PC-9 (cell line): ENCODE measurements around the gene CCDC134. TPM values are rescaled to one million over a fixed set of nuclear protein-coding genes. Genes with fewer than 3 reads are reported as not detected.

Experiments used
- BruUV-seq: library from RNA; stranded (reverse); fragments of 400-500 nt; replicated peaks from 2 replicates; lab custom pipeline; 2021; lab: Mats Ljungman, UMichigan
- CTCF ChIA-PET: fragments of 300-600 bp; sonication (Branson Sonifier 250); formaldehyde crosslinking; loops from one replicate; lab custom pipeline; 2022; ENCODE audit warnings: antibody characterized with exemption; lab: Charles Lee
- POLR2A ChIA-PET: fragments of 300-600 bp; sonication (Branson Sonifier 250); formaldehyde crosslinking; loops from one replicate; lab custom pipeline; 2022; ENCODE audit warnings: antibody characterized with exemption; ENCODE audit not compliant: unreplicated experiment; lab: Charles Lee
- DNase-seq, 2 experiments: peaks; one replicate each; pipeline versions ENCODE4 v3.0.0 to v3.0.0-alpha.2; 2015 to 2022; ENCODE audit warnings: mixed read lengths in 1 of 2
- H2AFZ ChIP-seq: fragments of 200-600 bp; sonication (generic); 2 replicates; pipeline ENCODE4 v1.8.1; 2017; ENCODE audit warnings: antibody characterized with exemption
- H3F3A ChIP-seq: fragments of 200-600 bp; sonication (generic); 2 replicates; pipeline ENCODE4 v1.8.1; 2017; ENCODE audit warnings: antibody characterized with exemption, mild to moderate bottlenecking, low read depth; ENCODE audit not compliant: insufficient read depth
- H3K27ac ChIP-seq: fragments of 200-600 bp; sonication (generic); 2 replicates; pipeline ENCODE4 v1.6.1; 2016; ENCODE audit warnings: mixed run types
- H3K27me3 ChIP-seq: fragments of 200-600 bp; sonication (generic); 2 replicates; pipeline ENCODE4 v1.6.1; 2016; ENCODE audit warnings: low read depth, mixed run types; ENCODE audit not compliant: insufficient read depth
- H3K36me3 ChIP-seq: fragments of 200-600 bp; sonication (generic); 2 replicates; pipeline ENCODE4 v1.6.1; 2016; ENCODE audit warnings: low read depth, mixed run types
- H3K4me1 ChIP-seq: fragments of 200-600 bp; sonication (generic); replicated peaks from 2 replicates; pipeline ENCODE4 v1.6.1; 2016; ENCODE audit warnings: mixed run types; ENCODE audit not compliant: insufficient read depth
- H3K4me2 ChIP-seq: fragments of 200-600 bp; sonication (generic); 2 replicates; pipeline ENCODE4 v1.6.1; 2017; ENCODE audit warnings: mixed run types
- H3K4me3 ChIP-seq: fragments of 200-600 bp; sonication (generic); 2 replicates; pipeline ENCODE4 v1.6.1; 2016; ENCODE audit warnings: mixed run types
- H3K79me2 ChIP-seq: fragments of 200-600 bp; sonication (generic); 2 replicates; pipeline ENCODE4 v1.6.1; 2017; ENCODE audit warnings: low read depth, mixed run types
- H3K9me2 ChIP-seq: fragments of 200-600 bp; sonication (generic); 2 replicates; pipeline ENCODE4 v1.8.1; 2017; ENCODE audit warnings: mild to moderate bottlenecking; ENCODE audit not compliant: insufficient read depth
- H3K9me3 ChIP-seq: fragments of 200-600 bp; sonication (generic); 2 replicates; pipeline ENCODE4 v1.8.1; 2016; ENCODE audit warnings: low read depth; ENCODE audit not compliant: insufficient read depth
- H4K20me1 ChIP-seq: fragments of 200-600 bp; sonication (generic); 2 replicates; pipeline ENCODE4 v1.8.1; 2017; ENCODE audit not compliant: insufficient read depth
- CTCF ChIP-seq: fragments of 200-600 bp; sonication (generic); conservative IDR thresholded peaks from 2 replicates; pipeline ENCODE4 v1.6.1; 2017; ENCODE audit warnings: mixed run types, antibody characterized with exemption, mild to moderate bottlenecking, moderate library complexity
- EZH2 ChIP-seq: fragments of 200-600 bp; sonication (generic); IDR thresholded peaks from 2 replicates; pipeline ENCODE4 v1.8.0; 2017; ENCODE audit warnings: antibody characterized with exemption, low read depth
- intact Hi-C: fragments of 100-400 bp; cut with micrococcal nuclease; formaldehyde crosslinking; loops from one replicate; pipeline ENCODE4 v1.10.0; 2022; ENCODE audit not compliant: unreplicated experiment
- total RNA-seq: library from RNA; stranded (reverse); gene quantifications from 2 replicates; pipeline ENCODE4 v1.2.3, GENCODE V29; 2021

Gene CCDC134
- total RNA-seq, 1 experiment from 2014 or later, result 29.0 TPM

- TF ChIP-seq EZH2 (no peak), CTCF (no peak)
- H2AFZ ChIP-seq, result no peak overlapping the region
- intact Hi-C loops, result no loop called here
- ChIA-PET POLR2A (no interaction called here), CTCF (interaction anchor here (0.6 to 1.4 kb wide), 2 partner anchors 35 to 128 kb away, joined by 3 to 15 read pairs; no protein-coding TSS in a partner anchor)
- H3F3A ChIP-seq, result peaks cover 22% of the 10 kb centered on the region; the same call in 1 of the 2 replicates
- no peak for DNase-seq
- H3K9me3 ChIP-seq, result no peaks in the 10 kb centered on the region
- no peaks in the 10 kb centered on the region for H3K36me3 ChIP-seq
- H3K4me1 ChIP-seq, result peaks cover 9% of the 10 kb centered on the region
- H3K9me2 ChIP-seq, result no peaks in the 10 kb centered on the region
- H3K79me2 ChIP-seq, result no peaks in the 10 kb centered on the region
- no peak overlapping the region for H3K4me3 ChIP-seq
- no TSS peak for BruUV-seq
- no peak overlapping the region for H3K27ac ChIP-seq
- H3K27me3 ChIP-seq, result no peaks in the 10 kb centered on the region
- no peak overlapping the region for H3K4me2 ChIP-seq
- H4K20me1 ChIP-seq, result no peaks in the 10 kb centered on the region; the same call in 1 of the 2 replicates
Measured at GRCh38 chr22:41825376-41825775, 24.9 kb downstream of the CCDC134 start.

DNA sequence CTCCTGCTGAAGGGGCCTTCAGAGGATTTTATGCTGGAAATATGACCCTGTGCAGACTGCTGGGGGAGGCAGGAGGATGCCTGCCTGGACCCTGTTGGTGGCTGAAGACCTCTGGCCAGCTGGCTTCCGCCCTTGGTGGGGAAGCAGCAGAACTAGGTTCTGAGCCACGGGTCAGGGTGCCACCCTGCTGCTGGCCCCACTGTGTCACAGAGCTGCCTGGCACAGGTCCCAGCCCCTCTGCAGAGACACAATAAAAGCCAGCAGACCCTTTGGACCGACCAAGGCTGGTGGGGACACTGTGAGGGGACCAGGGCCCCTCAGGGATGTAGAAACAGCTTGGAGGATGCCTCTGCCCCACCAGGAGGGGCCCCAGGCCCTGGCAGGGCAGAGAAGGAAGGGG lies 25.5 kb downstream of the CCDC134 start:
- CTCF ChIA-PET, result interaction anchor here (1.4 kb wide), 1 partner anchor 129 kb away, joined by 3 read pairs; no protein-coding TSS in a partner anchor
- Histone ChIP-seq H3F3A (peaks cover 23% of the 10 kb centered on the region; the same call in 1 of the 2 replicates), H3K4me3 (no peak overlapping the region), H3K27ac (no peak overlapping the region), H3K27me3 (no peaks in the 10 kb centered on the region), H3K36me3 (no peaks in the 10 kb centered on the region), H3K9me2 (no peaks in the 10 kb centered on the region), H3K9me3 (no peaks in the 10 kb centered on the region), H2AFZ (no peak overlapping the region), H3K4me2 (no peak overlapping the region), H4K20me1 (no peaks in the 10 kb centered on the region; the same call in 1 of the 2 replicates), H3K4me1 (peaks cover 9% of the 10 kb centered on the region), H3K79me2 (no peaks in the 10 kb centered on the region)
- POLR2A ChIA-PET, result interaction anchor here (1.1 kb wide), 1 partner anchor 57 kb away, joined by 4 read pairs; no protein-coding TSS in a partner anchor
- intact Hi-C loops, result no loop called here
- TF ChIP-seq CTCF (no peak), EZH2 (no peak)
- no peak for DNase-seq
- BruUV-seq, result no TSS peak

DNA sequence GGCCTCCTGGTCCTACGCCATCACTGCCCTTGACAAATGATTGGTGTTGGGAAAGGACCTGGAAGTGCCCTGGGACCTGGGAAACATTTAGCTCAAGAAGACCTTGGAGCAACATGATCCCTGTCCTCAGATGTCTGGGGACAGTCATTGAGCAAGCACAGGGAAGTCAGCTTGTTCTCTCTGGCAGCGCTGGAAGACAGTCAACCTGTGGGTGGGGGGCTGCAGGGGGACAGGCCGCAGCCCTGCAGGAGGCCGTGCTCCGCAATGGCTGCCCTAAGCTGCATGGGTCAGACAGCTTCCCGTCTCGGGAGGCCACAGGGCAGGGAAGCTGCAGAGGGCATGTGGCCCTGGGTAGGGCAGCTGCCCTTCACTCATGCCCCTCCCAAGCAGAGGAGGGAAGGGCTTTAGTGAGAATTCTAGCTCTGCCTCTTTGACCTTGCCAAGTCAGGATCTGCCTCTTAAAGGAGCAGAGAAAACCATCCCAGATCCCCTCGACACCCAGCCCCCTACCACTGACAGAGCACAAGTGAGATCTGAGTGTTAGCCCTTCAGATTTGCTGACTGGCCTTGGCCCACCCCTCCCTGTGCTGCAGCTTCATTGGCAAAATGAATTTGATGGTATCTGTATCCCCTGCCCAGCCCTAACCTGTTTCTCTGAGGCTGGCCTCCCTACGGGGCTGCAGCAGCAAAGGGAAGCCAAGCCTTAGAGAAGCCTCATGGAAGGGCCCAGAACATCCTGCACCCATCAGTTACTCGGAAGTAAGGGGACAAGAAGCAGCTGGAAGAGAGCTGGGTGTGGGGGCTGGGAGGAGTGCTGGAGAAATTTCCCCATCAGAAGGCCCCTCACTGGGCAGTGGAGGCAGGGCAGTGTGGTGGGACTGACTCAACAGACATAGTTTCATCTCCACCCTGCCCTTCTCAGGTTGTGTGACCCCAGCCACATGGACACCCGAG lies 26.2 kb downstream of the CCDC134 start:
- POLR2A ChIA-PET, result interaction anchor here (1.1 kb wide), 1 partner anchor 56 kb away, joined by 4 read pairs; no protein-coding TSS in a partner anchor
- no peak overlapping the region for H3K4me2 ChIP-seq
- peaks cover 26% of the 10 kb centered on the region; the same call in 1 of the 2 replicates for H3F3A ChIP-seq
- no peaks in the 10 kb centered on the region for H3K9me3 ChIP-seq
- H3K36me3 ChIP-seq, result no peaks in the 10 kb centered on the region
- 0 out of 2 replicates have a peak, but pooled peaks cover 4% of the 10 kb centered on the region for H3K79me2 ChIP-seq
- H3K4me1 ChIP-seq, result peaks cover 14% of the 10 kb centered on the region
- no peaks in the 10 kb centered on the region for H3K27me3 ChIP-seq
- no peaks in the 10 kb centered on the region; the same call in 1 of the 2 replicates for H4K20me1 ChIP-seq
- H3K9me2 ChIP-seq, result no peaks in the 10 kb centered on the region
- BruUV-seq, result no TSS peak
- intact Hi-C loops, result no loop called here
- CTCF ChIA-PET, result interaction anchor here (0.6 to 1.4 kb wide), 2 partner anchors 30 to 130 kb away, joined by 3 read pairs; no protein-coding TSS in a partner anchor
- H3K4me3 ChIP-seq, result no peak overlapping the region
- no peak for DNase-seq
- TF ChIP-seq EZH2 (no peak), CTCF (no peak)
- H3K27ac ChIP-seq, result no peak overlapping the region
- H2AFZ ChIP-seq, result no peak overlapping the region
